Stimulated activated CD8-positive, alpha-beta memory T cell treated with anti-CD3 and anti-CD28 coated beads, Interleukin-2, amount 100 ng/mL, for 1 hour (primary cell): ENCODE results near the gene TSHZ2.

ENCODE experiments used
- DNase-seq, 2 donors: peaks; one replicate each; pipeline ENCODE4 v3.0.0-alpha.2; 2020; ENCODE audit warnings: low read depth in 2 of 2

The TSHZ2 gene

GRCh38 chr20:53161473-53161872 is 189.3 kb downstream of the TSHZ2 start:
- DNase-seq, result no peak

DNA sequence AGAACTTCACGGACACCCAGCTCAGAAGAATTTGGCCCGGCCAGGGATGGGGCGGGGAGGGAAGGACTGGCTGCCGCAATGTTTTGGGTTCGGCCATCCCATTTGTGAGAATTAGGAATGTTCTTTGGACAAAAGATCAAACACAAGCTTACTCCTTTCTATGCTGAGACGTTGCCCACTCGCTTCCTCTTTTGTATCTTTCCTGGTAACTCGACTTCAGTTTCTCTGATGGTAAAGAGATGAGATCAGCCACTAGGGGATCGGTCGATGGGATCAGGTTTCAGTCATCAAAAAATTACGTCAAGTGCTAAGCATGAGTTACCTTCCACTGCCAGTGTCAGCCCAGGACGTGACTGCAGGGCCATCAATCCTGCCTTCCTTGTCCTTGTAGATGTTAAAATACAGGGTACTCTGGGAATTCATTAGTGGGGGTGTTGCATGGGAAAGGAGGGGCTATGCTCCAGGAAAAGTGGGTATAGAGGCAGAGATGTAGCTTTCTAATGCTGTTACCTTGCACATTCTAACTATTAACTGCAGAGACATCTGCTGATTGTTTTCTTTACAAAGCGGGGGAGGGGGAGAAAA is 190.2 kb downstream of the TSHZ2 start:
- no peak for DNase-seq

- no peak for DNase-seq
Measured at GRCh38 chr20:53163486-53163885, 191.3 kb downstream of the TSHZ2 start.

GRCh38 chr20:53164072-53164471 is 191.9 kb downstream of the TSHZ2 start:
- DNase-seq, result no peak

DNA sequence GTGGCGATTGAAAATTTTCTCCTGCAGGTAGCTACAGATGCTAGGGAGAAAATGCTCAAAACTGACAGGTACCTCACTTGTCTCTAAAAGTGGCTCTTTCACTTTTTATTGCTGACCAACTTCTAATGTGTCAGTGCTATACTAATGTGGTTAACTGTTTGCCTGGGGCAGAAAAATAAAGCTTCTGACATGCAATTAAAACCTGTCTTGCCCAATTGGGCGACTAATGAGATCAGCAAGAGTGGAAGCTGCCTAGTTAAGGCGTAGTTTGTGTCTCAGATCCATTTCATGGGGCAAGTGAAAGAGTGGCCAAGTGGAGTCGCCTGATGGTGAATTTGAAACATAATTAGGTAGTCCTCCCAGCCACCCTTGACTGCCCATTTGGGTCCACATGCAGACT is 193.3 kb downstream of the TSHZ2 start:
- no peak for DNase-seq

DNA sequence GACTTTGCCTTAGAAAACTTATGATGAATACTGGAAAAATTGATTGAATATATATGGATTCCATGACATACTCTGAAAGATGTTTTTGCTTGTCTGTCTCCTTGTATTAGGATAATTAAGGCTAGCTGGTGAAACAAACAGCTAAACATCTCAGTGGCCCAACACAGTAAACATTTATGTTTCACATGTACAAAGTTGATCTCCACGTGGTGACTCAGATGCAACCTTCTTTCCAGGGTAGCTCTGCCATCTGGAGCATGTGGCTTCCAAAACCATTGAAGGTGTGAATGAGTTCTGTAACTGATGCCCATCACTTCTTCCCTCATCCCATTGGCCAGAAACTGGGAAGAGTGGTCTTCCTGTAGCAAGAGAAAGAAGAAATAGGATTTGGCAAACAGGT is 196.3 kb downstream of the TSHZ2 start:
- no peak for DNase-seq

GRCh38 chr20:53170196-53170595 is 198.0 kb downstream of the TSHZ2 start:
- no peak for DNase-seq

- DNase-seq, result no peak
Measured at GRCh38 chr20:53171065-53171464, 198.9 kb downstream of the TSHZ2 start.

- no peak for DNase-seq
Measured at GRCh38 chr20:53174454-53174853, 202.3 kb downstream of the TSHZ2 start.

GRCh38 chr20:53175135-53175780 is 203.1 kb downstream of the TSHZ2 start:
- DNase-seq, result no peak

- DNase-seq, result no peak
Measured at GRCh38 chr20:53176134-53176533, 204.0 kb downstream of the TSHZ2 start.

DNA sequence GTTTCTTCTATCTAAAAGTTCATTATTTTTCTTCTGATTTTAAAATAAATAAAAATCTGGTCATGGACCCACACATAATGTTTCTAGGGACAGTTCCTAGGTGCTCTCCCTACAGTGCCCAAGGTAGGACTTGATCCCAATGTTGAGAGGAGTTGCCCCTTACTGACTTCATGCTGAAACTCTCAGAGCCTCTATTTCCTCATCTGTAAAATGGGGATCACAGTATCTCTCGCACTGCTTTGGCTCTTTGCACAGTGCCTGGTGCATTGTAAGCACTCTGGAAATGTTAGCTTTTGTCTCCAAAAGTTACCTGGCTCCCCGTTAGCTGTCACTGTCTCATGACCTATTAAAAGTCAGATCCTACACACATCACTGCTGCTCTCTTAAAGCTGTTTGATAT is 205.5 kb downstream of the TSHZ2 start:
- DNase-seq, result no peak

DNA sequence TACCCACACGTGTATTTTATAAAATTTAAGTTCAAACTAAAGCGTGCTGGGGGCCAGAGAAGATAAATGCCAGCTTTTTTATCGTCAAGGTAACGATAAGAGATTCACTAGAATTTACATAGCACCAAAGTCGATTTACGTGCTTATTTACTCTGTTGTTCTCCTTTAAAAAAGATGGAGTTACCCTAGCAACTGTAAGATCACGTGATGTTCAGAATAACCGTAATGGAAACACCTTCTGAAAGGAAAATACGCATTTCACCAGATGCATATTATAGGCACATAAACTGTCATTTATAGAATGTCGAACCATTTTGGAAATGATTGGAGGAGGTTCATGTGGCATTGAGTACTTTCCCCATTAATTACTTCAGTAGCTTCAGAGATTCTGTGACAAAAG is 207.6 kb downstream of the TSHZ2 start:
- no peak for DNase-seq

DNA sequence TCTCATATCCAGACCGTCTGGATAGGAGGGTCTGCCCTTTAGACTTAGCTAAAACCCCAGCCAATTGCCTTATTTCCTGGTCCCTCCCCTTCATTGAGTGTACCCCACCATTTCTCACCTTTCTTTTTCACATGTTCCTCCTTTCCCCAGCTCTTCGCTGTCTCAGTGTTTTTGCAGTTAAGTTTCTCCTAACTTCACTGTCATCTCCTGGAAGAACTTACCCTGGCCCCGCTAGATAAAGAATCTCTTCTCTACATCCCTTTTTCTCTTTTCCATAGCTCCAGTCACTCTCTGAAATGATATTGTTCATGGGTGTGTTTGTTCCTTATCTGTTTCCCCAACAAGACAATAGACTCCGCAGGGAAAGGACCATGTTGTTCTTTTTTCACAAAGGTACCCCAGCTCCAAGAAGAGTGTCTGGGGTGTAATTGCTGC is 208.8 kb downstream of the TSHZ2 start:
- no peak for DNase-seq

GRCh38 chr20:53181866-53182376 is 209.8 kb downstream of the TSHZ2 start:
- no peak for DNase-seq

GRCh38 chr20:53183181-53183580 is 211.0 kb downstream of the TSHZ2 start:
- DNase-seq, result no peak

- no peak for DNase-seq
Measured at GRCh38 chr20:53186635-53187034, 214.5 kb downstream of the TSHZ2 start.

- no peak for DNase-seq
Measured at GRCh38 chr20:53187392-53188068, 215.4 kb downstream of the TSHZ2 start.

GRCh38 chr20:53190225-53190624 is 218.1 kb downstream of the TSHZ2 start:
- DNase-seq, result no peak

DNA sequence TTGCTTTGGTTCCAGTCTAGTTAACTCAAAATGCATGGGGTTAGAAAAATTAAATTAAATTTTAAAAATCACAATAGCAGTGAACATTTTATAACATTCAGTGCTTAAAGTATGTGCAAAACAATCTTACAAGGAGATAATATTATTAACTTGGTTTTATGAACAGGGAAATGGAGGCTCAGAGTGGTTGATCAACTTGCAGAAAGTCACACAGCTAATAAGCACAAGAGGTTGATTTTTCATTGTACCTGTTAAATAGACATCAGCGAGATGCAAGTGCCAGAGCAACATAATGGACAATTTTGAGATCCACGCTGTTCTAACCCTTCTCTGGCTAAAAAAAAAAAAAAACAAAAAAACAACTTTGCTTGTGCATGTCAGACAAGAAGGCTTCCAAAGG is 219.8 kb downstream of the TSHZ2 start:
- DNase-seq, result no peak

GRCh38 chr20:53194306-53195290 is 222.4 kb downstream of the TSHZ2 start:
- no peak for DNase-seq
